Left renal cortex interstitium (tissue), 4 donors: ENCODE measurements around the gene CELF1. TPM values are rescaled to one million over a fixed set of nuclear protein-coding genes. Genes with fewer than 3 reads are reported as not detected.

Source experiments
- DNase-seq, 4 donors: peaks; one replicate each; pipeline ENCODE4 v3.0.0-alpha.2; 2013; ENCODE audit warnings: low read depth in 4 of 4, low spot score in 2 of 4, missing footprints in 1 of 4
- polyA plus RNA-seq, 4 donors: library from polyadenylated mRNA; unstranded; fragments of 120-200 nt; gene quantifications; one replicate each; pipeline ENCODE4 v1.2.1, GENCODE V29; 2013; ENCODE audit not compliant: insufficient read length in 4 of 4

Gene CELF1
- 100 to 1,000 TPM in 2 of 4 donors, 10 to 100 TPM in 2; 82.8 to 132 (median 107) TPM for polyA plus RNA-seq

DNA sequence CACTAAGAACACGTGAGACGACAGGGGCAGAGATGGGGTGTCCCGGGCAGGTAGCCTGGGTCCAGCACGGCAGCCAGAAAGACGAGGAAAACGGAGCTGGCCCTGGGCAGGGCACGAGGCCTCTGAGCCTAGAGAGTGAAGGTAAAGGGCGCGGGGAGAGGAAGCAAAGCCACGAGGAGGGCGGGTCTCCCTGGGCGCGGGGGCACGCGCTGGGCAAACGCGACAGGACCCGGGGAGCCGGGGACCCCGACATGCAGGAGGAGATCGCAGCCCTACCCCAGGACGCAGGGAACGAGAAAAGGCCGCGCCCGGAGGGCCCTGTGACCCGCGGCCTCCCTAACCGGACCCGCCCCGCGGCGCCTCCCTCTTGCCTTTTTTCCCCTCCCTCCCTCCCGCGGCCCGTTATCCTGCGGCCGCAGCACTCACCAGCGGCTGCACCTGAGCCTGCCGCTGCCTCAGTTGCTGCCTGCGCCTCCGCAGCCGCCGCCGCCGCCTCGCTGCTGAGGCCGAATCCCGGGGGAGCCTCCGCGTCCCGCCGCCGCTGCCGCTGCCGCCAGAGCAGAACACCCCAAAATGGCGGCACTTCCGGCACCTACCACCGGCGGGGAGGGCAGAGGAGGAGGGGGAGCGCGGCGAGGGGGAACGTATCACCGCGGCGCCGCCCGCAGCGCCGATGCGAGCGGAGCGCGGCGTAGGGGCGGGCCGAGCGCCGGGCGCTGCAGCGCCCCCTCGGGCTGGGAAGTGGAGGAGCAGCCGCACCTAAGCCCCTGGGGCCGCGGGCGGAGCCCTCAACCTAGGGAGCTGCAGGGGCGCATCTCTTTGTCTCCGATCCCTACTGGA lies at the start of gene CELF1:
TSS of gene CELF1 (minus strand) at position 567 of the 840 bp plus-strand sequence. CDS start 53,609 bp downstream, outside the sequence.
- peak; percentile 56 to 83 (median 78) for DNase-seq

DNA sequence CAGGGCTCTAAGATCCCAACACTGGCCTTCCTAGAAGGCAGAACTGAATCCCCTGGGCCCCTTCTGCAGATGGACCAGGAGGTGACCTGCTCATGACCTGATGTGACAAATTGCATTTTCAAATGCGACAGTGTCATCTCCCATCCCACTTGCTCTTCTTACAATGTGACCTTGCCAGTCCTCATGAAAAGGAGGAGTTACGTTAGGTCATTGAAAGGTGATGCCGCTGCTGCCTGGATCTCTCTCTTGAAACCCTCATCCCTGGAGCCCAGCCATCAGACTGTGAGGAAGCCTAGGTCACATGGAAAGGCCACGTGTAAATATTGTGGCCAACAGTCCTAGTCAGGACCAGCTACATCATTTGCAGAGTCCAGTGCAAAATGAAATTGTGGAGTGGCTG lies 47.0 kb upstream of the CELF1 start:
- no peak for DNase-seq

DNA sequence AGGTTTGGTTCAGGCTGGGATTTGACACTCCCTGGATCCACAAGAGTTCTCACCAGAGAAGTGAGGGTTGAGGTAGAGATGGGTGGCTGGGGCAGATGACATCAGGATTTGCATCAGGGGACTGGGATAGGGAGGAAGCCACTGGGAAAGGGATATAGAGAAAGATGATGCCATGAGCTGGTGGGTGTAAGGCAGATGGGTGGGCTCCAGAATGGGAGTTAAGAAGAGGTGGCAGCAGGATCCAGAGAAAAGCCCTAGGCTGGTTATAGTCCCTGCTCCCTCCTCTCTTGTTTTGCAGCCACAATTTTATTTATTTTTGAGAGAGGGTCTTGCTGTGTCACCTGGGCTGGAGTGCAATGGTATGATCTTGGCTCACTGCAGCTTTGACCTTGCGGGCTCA lies 43.0 kb upstream of the CELF1 start:
- no peak for DNase-seq

DNA sequence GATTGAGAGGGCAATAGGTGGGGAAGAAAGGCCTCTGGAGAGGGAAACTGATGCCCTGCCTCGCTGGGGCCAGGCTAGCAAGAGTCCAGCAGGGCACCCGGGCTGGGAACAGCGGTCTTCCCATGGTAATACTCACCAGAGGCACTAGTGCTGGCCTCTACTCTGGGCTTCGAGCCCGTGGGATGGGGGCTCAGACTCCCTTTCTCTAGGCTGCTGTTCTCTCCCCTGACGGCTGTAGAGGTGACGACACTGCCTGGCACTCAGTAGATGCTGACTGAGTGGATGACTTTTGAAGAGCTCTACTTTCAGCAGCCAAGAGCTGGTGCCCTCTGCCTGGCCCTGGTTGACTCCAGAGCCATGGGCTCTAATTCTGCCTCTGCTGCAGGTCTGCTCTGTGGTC lies 42.1 kb upstream of the CELF1 start:
- no peak for DNase-seq

DNA sequence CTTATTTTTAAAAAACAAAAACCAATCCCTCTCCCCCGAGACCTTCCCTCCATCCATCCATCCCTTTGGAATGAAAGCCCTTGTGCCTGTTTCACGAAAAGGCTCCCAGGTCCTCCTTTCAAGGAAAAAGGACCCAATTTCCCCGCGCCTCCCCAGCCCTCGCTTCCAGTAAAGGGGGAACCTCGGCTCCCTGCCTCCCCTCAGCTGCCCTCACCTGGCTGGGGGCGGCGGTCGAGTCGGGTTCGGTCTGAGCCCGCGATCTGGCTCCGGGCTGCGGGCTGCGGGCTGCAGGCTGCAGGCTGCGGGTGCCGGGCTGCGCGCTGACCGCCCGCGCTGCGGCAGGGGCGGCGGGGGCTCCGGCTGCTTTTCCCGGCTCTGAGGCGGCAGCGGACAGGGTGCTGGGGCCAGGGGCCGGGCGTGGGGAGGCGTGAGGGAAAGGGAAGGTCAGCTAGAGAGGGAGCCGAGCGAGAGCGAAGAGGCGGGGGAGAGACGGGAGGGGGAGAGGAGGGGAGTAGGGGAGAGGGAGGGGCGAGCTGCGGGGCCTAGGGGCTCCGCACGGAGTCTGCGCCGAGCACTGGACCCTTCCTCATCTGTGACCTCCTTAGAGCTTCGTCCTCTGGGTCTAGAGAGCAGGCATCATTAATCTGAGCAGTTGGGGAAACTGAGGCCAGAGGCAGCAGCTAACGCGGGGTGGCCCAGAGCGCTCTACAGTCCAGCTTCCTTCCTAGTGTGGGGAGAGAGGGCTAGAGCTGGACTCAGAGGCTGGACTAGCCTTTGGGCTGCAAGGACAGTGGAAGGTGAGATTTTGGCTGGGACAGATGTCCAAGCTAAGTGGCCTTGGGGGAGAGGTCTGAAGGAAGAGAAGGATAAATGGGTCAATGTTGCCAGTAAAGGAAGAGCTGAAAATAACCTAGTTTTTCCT lies 41.3 kb upstream of the CELF1 start, which contains the start of gene C1QTNF4:
TSS of gene C1QTNF4 (minus strand) at position 478 of the 922 bp plus-strand sequence. CDS start 3,601 bp downstream, outside the sequence.
- DNase-seq = no peak

DNA sequence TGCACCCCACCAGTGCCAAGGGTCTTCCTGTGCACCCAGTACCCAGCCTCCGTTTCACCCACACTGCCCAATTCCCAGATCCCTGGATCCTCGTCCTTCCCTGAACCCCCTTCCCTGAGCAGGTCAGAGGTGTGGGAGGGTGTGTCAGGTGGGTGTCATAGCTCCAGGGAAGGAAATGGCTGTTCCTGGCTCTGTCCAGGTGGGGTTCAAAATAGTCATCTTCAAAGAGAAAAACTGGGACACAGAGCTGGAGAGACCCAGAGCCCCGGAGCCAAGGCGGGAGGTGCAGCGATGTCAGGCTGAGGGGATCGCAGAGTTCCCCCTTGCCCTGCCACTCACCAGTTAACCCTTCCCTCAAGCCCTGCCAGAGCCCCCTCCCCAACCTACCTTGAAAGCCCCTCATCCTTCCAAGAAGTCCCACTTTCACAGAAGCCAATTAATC lies 40.6 kb upstream of the CELF1 start:
- DNase-seq = no peak

DNA sequence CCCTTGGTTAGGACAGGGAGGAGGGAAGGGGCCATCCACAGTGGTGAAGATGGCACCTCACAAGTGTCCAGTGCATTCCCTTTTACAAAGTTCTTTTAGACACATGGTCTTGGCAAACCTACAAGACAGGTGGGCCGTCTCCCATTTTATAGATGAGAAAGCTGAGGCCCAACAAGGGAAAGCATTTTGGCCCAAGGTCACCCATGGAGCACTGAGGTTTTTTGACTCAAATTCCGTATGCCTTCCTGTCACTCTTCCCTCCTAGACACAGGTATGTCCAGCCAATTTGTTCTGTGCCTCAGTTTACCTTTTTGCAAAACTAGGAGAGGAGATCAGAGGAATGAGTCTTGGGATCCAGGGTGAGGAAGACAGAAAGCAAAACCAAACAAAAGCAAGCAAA lies 40.0 kb upstream of the CELF1 start:
- DNase-seq = no peak

DNA sequence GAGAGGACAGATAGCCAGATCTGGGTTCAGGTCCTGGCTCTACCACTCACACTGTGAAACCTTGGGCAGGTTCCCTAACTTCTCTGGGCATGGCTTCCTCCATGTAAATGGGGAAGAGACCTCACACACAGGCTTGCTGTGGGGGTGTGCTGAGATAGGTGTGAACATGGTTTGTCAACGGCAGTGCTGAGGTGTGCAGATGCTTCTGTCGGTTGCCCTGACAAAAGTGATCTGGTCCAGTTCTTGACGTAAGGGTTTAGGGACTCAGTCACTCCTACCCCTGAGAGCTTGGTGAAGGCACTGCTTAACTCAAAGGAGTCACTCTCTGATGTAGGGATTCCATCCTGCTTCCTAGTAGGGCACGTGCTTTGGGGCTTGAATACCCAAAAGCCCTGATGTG lies 39.3 kb upstream of the CELF1 start:
- no peak for DNase-seq

DNA sequence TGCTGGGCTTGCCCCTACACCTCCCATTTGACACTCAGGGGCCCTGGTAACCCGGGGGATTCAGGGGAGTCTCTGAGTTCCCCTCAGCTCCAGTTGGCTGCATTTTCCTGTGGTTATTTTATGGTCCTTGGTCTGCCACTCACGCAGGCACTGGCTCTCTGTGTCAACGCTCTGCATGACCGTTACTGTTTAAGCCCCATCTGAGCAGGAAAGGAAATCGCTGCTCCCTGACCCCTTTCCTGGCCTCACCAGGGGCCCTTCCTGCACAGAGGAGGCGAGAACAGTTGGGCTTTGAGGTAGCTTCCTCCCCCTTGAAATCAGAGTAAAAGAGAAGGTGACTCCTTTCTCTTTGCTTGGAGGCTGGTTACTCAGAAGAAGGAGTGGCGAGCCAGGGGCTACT lies 38.8 kb upstream of the CELF1 start:
- DNase-seq = no peak

DNA sequence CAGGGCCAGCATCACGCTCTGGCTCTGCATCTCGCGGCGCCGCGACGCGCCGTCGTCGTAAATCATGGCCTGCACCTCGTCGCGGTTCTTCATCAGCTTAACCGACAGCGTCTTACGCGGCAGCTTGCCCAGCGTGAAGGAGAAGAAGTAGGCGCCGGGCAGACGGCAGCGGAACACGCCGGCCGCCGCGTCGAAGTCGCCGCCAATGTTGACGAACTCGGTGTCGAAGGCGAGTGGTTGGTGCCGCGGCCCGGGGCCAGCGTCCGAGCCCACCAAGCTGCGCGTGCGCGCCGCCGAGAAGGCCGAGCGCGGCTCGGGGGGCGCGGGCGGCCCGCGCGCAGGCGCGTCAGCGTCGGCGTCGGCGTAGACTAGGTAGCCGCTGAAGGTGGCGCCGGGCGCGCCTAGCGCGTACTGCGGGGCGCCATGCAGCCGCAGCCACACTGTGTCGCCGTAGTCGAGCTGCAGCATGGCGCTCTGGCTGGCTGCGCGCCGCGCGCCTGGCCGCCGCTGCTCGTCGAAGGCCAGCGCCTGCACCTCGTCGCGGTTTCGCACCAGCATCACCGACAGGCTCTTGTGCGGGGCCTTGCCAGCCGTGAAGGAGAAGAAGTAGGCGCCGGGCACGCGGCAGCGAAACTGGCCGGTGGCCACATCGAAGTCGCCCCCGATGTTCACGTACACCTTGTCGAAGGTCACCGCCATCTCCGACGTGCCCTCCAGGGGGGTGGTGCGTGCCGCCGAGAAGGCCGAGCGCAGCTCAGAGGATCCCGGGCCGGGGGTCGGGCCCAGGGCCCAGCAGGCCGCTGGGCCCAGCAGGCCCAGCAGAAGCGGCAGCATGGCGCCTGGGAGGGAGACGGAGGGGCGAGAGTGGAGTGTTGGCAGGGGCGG lies 37.3 kb upstream of the CELF1 start:
- DNase-seq = peak in 1 of 4 donors; percentile 54

DNA sequence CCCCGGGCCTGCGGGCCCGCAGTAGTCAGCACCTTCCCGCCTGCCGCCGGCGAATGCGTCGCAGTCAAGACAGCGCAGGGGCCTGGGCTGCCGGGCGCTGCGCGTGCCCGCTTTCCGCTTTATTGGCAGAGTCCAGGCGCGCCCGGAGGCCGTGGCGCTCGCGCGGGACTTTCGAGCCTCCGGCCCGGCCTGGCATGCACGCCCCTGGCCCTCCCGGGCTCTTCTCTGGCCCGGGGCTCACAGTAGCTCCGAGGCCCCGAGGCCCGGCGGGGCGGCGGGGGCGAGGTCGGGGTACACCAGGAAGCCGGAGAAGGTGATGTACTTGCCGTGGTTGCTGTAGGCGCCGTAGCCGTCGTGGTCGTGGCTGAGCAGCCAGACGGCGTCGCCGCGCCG lies 36.6 kb upstream of the CELF1 start:
- DNase-seq = no peak

DNA sequence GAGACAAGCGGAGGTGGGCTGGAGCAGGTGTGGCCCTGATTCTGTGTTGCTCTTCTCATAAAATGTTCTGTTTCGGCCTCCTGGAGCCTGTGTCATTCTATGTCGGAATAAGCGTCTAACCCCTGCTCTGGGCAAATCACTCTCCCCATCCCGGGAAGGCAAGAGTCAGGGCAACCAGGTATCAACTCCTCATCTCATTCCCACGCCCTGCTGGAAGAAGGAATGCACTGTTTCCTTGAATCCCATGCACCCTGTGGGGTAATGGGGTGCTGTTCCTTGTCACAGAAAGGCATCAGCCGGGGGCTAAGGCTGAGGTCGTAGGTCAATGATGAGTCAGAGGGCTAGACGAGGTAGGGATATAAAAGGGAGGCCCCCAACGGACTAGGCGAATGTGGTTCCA lies 36.2 kb upstream of the CELF1 start:
- DNase-seq = no peak

DNA sequence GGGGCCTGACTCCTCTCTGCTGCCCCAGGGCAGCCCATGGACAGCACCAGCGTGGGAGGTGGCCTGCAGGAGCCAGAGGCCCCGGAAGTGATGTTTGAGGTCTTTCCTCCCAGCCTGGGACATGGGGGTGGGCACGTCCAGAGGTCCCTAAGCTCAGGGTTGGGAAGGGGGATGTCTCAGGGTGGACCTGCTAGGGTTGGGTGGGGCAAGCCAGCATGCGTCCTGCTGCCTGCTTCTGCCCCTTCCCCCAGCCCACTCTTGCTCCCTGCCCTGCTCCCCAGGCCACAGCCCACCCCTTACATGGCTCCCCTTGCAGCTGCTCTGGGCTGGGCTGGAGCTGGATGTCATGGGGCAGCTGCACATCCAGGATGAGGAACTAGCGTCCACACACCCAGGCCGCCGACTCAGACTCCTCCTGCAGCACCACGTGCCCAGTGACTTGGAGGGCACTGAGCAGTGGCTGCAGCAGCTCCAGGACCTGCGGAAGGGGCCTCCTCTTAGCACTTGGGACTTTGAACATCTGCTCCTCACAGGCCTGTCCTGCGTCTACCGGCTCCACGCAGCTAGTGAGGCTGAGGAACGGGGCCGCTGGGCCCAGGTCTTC lies 34.9 kb upstream of the CELF1 start:
- DNase-seq = no peak

DNA sequence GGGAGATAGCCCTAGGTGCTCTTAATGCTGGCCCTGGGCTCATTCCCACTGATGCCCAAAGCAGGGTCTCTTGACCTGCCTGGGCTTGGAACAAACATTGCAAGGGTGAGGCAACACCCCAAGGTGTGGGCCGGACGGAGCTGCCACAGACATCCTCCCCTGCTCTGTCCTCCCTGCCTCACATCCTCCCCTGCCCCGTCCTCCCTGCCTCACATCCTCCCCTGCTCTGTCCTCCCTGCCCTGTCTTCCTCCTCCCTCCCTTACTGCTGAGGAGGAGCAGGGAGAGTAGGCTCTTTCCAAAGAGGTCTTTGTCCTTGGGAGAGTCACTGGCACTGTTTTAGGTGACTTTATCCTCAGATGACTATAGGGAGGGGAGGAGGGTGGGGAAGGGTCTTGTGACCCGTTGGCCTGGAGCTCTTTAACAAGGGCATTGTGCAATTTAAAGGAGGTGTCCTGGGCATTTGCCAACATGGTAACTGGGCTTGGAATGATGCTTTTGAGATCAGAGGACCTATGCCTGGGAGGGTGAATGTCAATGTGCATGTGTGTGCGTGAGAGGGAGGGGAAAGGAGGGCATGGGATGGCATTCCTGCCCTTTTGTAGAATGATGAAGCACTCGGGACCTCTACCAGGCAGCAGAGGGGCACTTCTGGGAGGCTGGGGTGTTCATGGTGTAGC lies 34.2 kb upstream of the CELF1 start:
- DNase-seq = no peak

DNA sequence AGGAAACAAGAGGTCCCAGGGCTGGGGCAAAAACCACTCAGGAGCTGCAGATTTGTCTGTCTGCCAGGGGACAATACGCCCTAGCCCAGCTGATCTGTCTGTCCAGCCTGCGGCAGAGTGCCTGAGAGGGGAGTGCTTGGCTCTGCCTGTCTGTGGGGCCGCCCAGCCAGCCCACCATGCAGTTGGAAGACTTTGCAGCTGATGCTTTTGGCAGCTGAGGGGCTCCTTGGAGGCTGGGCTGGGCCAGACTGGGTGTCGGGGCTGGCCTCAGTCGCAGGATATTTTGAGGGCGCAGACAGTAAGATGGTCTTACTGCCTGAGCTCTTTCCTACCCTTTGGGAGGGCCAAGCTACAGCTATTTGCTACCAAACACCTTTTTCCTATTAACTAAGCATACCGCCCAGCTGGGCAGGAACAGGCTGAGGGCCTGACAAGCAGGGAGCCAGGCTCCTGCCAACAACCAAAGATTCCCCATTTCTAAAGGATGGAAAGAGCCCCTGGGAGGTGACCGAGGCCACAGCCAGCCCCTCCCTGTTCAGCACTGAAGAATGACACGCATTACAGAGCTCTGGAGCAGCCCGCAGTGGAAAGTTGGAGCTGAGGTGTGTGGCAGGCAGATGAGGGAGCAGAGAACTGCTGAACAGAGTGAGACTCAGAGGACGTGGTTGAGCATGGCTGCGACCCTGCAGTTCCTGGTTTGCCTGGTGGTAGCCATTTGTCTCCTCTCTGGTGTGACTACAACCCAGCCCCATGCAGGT lies 33.3 kb upstream of the CELF1 start, which contains the start of gene FAM180B:
TSS of gene FAM180B (plus strand) at position 581 of the 758 bp plus-strand sequence. CDS start at position 672, 91 bp downstream.
- DNase-seq = no peak

DNA sequence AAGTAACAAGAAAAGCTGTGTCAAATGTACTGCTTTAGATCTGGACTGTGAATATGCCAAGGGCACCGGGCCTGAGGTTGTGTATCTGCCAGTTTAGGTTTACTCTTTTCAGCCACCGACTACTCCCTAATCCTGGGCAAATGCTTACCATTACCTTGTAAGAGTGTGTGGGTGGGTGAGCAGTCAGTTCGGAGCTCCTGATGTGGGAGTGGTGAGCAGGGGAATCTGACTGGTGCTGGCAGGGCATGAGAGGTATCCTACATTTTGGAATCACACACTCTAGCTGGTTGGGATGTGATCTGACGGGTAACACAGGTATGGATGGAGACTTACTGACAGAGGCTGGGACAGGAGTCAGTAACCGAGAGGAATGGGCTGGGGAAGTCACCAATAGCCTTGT lies 30.9 kb upstream of the CELF1 start:
- DNase-seq = no peak

DNA sequence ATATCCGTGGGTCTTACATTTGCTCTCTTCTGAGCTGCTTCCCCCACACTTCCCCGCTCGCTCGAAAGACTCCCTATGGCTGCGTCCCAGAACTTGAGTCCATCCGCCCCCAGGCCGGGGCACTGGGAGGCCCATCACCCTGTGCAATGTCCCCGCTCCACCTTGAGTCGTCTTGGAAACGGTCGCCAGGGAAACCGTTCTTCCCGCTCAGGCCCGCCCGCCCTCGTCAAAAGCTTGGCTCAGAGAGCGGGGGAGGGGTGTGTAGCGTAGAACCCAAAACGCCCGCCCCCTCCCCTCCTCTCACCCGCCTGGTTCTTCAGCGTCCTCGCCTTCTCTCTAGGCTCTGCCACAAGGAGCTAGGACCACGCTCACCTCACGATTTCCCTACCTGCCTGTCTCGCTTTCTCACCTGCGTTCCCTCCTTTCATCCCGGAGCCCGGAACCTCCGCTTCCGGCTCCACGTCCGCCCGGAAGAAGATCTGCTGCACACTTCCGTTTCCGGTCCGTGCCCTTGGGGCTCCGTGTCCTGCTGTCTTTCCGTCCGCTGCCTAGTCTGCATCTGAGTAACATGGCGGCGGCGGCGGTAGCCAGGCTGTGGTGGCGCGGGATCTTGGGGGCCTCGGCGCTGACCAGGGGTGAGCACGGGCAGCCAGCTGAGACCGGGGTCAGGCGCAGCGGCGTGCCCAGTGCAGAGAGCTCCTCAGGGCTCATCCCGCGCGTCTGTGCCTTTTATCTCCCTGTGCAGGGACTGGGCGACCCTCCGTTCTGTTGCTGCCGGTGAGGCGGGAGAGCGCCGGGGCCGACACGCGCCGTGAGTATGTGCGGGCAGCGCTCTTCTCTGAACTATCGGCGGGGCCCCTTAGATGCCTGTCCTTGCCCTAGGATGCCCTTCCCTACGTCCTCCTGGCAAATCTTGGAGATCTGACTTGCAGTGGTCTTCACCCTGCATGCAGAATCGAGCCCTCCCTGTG lies 25.9 kb upstream of the CELF1 start, which contains the start of the genes KBTBD4 and NDUFS3:
TSS of gene KBTBD4 (minus strand) at position 447 of the 971 bp plus-strand sequence. CDS start at position 428, 19 bp downstream.
TSS of gene NDUFS3 (plus strand) at position 551 of the 971 bp plus-strand sequence. CDS start at position 569, 18 bp downstream.
- DNase-seq = peak; percentile 83 to 97 (median 88)
